ENCODE data around the gene TSHZ2. TPM values are rescaled to one million over a fixed set of nuclear protein-coding genes. Genes with fewer than 3 reads are reported as not detected.

TSHZ2 gene
- total RNA-seq, 1 donor = 3.6 TPM

- no peaks in the 10 kb centered on the region for H3K9me3 ChIP-seq (ENCODE audit: low read depth, low read length)
- H2AFZ ChIP-seq (ENCODE audit: low read length) = no peak overlapping the region
- no peak overlapping the region for H3K4me2 ChIP-seq (ENCODE audit: insufficient read depth, low read length)
- H3K4me1 ChIP-seq (ENCODE audit: insufficient read depth, low read length) = no peaks in the 10 kb centered on the region
- no peaks in the 10 kb centered on the region for H3K36me3 ChIP-seq (ENCODE audit: insufficient read depth, low read length)
- no peak overlapping the region for H3K27ac ChIP-seq (ENCODE audit: low read depth, low read length)
- no peaks in the 10 kb centered on the region for H4K20me1 ChIP-seq (ENCODE audit: insufficient read depth, low read length)
- DNase-seq (ENCODE audit: insufficient read length, low spot score, missing footprints) = no peak
- no peaks in the 10 kb centered on the region for H3K27me3 ChIP-seq (ENCODE audit: insufficient read depth, low read length)
- TF ChIP-seq CTCF (IDR thresholded peaks at IDR 0.05; ENCODE audit: extremely low read depth, low read depth, low read length) = no peak
- H3K79me2 ChIP-seq (ENCODE audit: insufficient read depth, low read length) = no peaks in the 10 kb centered on the region
- H3K4me3 ChIP-seq (ENCODE audit: insufficient read depth, low read length) = no peak overlapping the region
Measured at GRCh38 chr20:53453076-53453475, 480.9 kb downstream of the TSHZ2 start.

- Histone ChIP-seq H3K36me3 (ENCODE audit: insufficient read depth, low read length) (no peaks in the 10 kb centered on the region), H3K4me1 (ENCODE audit: insufficient read depth, low read length) (no peaks in the 10 kb centered on the region), H3K27me3 (ENCODE audit: insufficient read depth, low read length) (no peaks in the 10 kb centered on the region), H2AFZ (ENCODE audit: low read length) (no peak overlapping the region), H3K27ac (ENCODE audit: low read depth, low read length) (no peak overlapping the region), H4K20me1 (ENCODE audit: insufficient read depth, low read length) (no peaks in the 10 kb centered on the region), H3K9me3 (ENCODE audit: low read depth, low read length) (no peaks in the 10 kb centered on the region), H3K4me2 (ENCODE audit: insufficient read depth, low read length) (no peak overlapping the region), H3K79me2 (ENCODE audit: insufficient read depth, low read length) (no peaks in the 10 kb centered on the region), H3K4me3 (ENCODE audit: insufficient read depth, low read length) (no peak overlapping the region)
- no peak for DNase-seq (ENCODE audit: insufficient read length, low spot score, missing footprints)
- no peak for TF ChIP-seq CTCF (IDR thresholded peaks at IDR 0.05; ENCODE audit: extremely low read depth, low read depth, low read length)
Measured at GRCh38 chr20:53454675-53455276, 482.6 kb downstream of the TSHZ2 start.

- Histone ChIP-seq H3K4me3 (ENCODE audit: insufficient read depth, low read length) (no peak overlapping the region), H3K79me2 (ENCODE audit: insufficient read depth, low read length) (no peaks in the 10 kb centered on the region), H3K36me3 (ENCODE audit: insufficient read depth, low read length) (no peaks in the 10 kb centered on the region), H3K27me3 (ENCODE audit: insufficient read depth, low read length) (no peaks in the 10 kb centered on the region), H3K9me3 (ENCODE audit: low read depth, low read length) (no peaks in the 10 kb centered on the region), H2AFZ (ENCODE audit: low read length) (no peak overlapping the region), H3K27ac (ENCODE audit: low read depth, low read length) (no peak overlapping the region), H4K20me1 (ENCODE audit: insufficient read depth, low read length) (no peaks in the 10 kb centered on the region), H3K4me1 (ENCODE audit: insufficient read depth, low read length) (no peaks in the 10 kb centered on the region), H3K4me2 (ENCODE audit: insufficient read depth, low read length) (no peak overlapping the region)
- no peak for DNase-seq (ENCODE audit: insufficient read length, low spot score, missing footprints)
- TF ChIP-seq CTCF (IDR thresholded peaks at IDR 0.05; ENCODE audit: extremely low read depth, low read depth, low read length) = no peak
Measured at GRCh38 chr20:53463101-53463972, 491.2 kb downstream of the TSHZ2 start.

- H3K4me3 ChIP-seq (ENCODE audit: insufficient read depth, low read length) = no peak overlapping the region
- no peaks in the 10 kb centered on the region for H3K27me3 ChIP-seq (ENCODE audit: insufficient read depth, low read length)
- DNase-seq (ENCODE audit: insufficient read length, low spot score, missing footprints) = no peak
- no peak overlapping the region for H3K27ac ChIP-seq (ENCODE audit: low read depth, low read length)
- no peak for TF ChIP-seq CTCF (IDR thresholded peaks at IDR 0.05; ENCODE audit: extremely low read depth, low read depth, low read length)
- H2AFZ ChIP-seq (ENCODE audit: low read length) = no peak overlapping the region
- no peaks in the 10 kb centered on the region for H3K9me3 ChIP-seq (ENCODE audit: low read depth, low read length)
- no peaks in the 10 kb centered on the region for H3K4me1 ChIP-seq (ENCODE audit: insufficient read depth, low read length)
- no peaks in the 10 kb centered on the region for H4K20me1 ChIP-seq (ENCODE audit: insufficient read depth, low read length)
- no peak overlapping the region for H3K4me2 ChIP-seq (ENCODE audit: insufficient read depth, low read length)
- no peaks in the 10 kb centered on the region for H3K36me3 ChIP-seq (ENCODE audit: insufficient read depth, low read length)
- H3K79me2 ChIP-seq (ENCODE audit: insufficient read depth, low read length) = no peaks in the 10 kb centered on the region
Measured at GRCh38 chr20:53466279-53466678, 494.1 kb downstream of the TSHZ2 start.
